ENCODE measurements around the gene KCTD20. TPM values are rescaled to one million over a fixed set of nuclear protein-coding genes. Genes with fewer than 3 reads are reported as not detected.

The KCTD20 gene
- total and polyA plus RNA-seq, 2 experiments from 2014 or later: 22.0 to 25.5 TPM

DNA sequence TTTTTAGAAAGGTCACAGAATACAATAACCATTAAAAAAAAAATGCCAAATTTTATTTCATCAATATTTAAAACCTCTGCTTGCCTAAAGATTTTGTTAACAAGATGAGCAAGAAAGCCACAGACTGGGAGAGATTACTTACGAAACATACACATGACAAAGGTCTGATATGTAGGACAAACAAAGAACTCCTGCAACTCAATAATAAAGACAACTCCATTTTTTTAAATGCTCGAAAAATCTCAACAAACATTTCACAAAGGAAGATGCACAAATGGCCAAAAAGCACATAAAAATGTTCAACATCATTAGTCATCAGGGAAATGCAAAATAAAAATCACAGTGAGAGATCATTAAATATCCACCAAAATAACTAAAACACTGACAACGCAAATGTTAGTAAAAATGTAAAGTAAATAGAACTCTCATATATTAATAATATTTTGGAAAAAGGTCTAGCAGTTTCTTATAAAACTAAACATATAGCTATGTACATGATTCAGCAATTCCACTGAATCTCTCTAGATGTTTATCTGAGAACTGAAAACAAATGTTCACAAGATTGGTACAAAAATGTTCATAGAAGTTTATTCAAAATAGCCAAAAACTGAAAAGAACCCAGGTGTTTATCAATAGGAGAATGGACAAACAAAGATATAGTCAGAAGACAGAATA, 94.2 kb downstream of the KCTD20 start:
- no peak for DNase-seq (ENCODE audit: low read depth in 1 of 2, low spot score in 1 of 2)
- Histone ChIP-seq H3K4me1 (ENCODE audit: low read depth) (no peaks in the 10 kb centered on the region), H3K4me3 (no peak overlapping the region), H3K9me3 (ENCODE audit: low read depth) (no peaks in the 10 kb centered on the region), H3K36me3 (peaks cover 16% of the 10 kb centered on the region), H3K27ac (no peak overlapping the region), H3K27me3 (no peaks in the 10 kb centered on the region)
- TF ChIP-seq, protein P1, sequence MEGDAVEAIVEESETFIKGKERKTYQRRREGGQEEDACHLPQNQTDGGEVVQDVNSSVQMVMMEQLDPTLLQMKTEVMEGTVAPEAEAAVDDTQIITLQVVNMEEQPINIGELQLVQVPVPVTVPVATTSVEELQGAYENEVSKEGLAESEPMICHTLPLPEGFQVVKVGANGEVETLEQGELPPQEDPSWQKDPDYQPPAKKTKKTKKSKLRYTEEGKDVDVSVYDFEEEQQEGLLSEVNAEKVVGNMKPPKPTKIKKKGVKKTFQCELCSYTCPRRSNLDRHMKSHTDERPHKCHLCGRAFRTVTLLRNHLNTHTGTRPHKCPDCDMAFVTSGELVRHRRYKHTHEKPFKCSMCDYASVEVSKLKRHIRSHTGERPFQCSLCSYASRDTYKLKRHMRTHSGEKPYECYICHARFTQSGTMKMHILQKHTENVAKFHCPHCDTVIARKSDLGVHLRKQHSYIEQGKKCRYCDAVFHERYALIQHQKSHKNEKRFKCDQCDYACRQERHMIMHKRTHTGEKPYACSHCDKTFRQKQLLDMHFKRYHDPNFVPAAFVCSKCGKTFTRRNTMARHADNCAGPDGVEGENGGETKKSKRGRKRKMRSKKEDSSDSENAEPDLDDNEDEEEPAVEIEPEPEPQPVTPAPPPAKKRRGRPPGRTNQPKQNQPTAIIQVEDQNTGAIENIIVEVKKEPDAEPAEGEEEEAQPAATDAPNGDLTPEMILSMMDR (IDR thresholded peaks at IDR 0.05; ENCODE audit: low read depth, low read length): no peak

DNA sequence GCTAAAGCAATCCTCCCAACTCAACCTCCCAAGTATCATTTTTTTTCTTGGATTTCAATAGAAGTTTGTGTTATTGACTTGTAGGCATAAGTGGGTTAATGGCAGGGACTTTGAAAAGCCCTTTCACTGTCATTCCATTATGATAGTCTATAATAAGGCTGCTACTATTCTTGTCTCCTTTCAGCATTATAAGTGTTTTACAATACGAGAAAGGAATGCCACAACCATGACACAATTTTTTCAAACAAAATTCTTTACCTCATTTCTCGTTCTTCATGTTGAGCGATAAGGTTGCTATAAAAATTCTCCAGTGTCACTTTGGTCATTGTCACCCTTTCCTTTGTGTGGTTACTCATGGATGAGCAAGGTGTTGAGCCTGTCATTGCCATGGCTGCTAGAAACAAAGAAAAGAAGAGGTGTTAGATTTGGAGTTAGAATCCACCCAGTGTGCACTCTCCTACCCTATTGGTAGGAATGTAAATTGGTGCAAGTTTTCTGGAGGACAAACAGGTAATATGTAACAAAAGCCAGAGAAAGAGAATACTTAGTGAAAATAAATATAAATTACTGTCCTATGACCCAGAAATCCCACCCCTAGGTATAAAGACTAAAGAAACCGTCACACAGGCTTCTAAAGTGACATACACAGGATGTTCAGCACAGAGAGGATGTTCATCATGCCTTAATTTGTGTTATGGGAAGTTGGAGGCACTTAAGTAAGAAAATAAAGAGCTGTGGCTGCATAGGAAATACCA, 97.2 kb downstream of the KCTD20 start:
- Histone ChIP-seq H3K9me3 (ENCODE audit: low read depth) (no peaks in the 10 kb centered on the region), H3K27ac (no peak overlapping the region), H3K4me1 (ENCODE audit: low read depth) (no peaks in the 10 kb centered on the region), H3K36me3 (peaks cover 16% of the 10 kb centered on the region), H3K27me3 (no peaks in the 10 kb centered on the region), H3K4me3 (no peak overlapping the region)
- TF ChIP-seq, protein P1 (IDR thresholded peaks at IDR 0.05; ENCODE audit: low read depth, low read length): no peak
- no peak for DNase-seq (ENCODE audit: low read depth in 1 of 2, low spot score in 1 of 2)

Other genes starting within 250 kb of the KCTD20 start
- 17.3 and 22.3 TPM in 2 replicates for gene BRPF3, start 246.3 kb upstream of the KCTD20 start, total RNA-seq
- 9.4 and 15.9 TPM in 2 replicates for gene BRPF3, start 246.3 kb upstream of the KCTD20 start, polyA plus RNA-seq
- gene PNPLA1, start 172.9 kb upstream of the KCTD20 start, total RNA-seq: not detected in 2 replicates
- gene PNPLA1, start 172.9 kb upstream of the KCTD20 start, polyA plus RNA-seq: not detected in 2 replicates
- gene BNIP5, start 106.1 kb upstream of the KCTD20 start, total RNA-seq: 0.12 TPM in 1 of 2 replicates, not detected in the other
- not detected in 2 replicates for gene BNIP5, start 106.1 kb upstream of the KCTD20 start, polyA plus RNA-seq
- gene ETV7, start 55.3 kb upstream of the KCTD20 start, total RNA-seq: 0.14 TPM in 1 of 2 replicates, not detected in the other
- 0.28 TPM in 1 of 2 replicates, not detected in the other for gene ETV7, start 55.3 kb upstream of the KCTD20 start, polyA plus RNA-seq
- not detected in 2 replicates for gene PXT1, start 146 bp upstream of the KCTD20 start, total RNA-seq
- 0.31 and 0.45 TPM in 2 replicates for gene PXT1, start 146 bp upstream of the KCTD20 start, polyA plus RNA-seq
- gene STK38, start 104.5 kb downstream of the KCTD20 start, total RNA-seq: 16.6 and 17.1 TPM in 2 replicates
- gene STK38, start 104.5 kb downstream of the KCTD20 start, polyA plus RNA-seq: 22.5 and 35.3 TPM in 2 replicates
- 122 and 127 TPM in 2 replicates for gene SRSF3, start 151.4 kb downstream of the KCTD20 start, total RNA-seq
- 160 and 184 TPM in 2 replicates for gene SRSF3, start 151.4 kb downstream of the KCTD20 start, polyA plus RNA-seq
- gene CDKN1A, start 235.7 kb downstream of the KCTD20 start, total RNA-seq: 60.8 and 119 TPM in 2 replicates
- 70.8 and 141 TPM in 2 replicates for gene CDKN1A, start 235.7 kb downstream of the KCTD20 start, polyA plus RNA-seq

All from cardiac muscle cell (in vitro differentiated cells and primary cell).